Chondrocyte (in vitro differentiated cells): Measurements from ENCODE around the gene SETD7. TPM values are rescaled to one million over a fixed set of nuclear protein-coding genes. Genes with fewer than 3 reads are reported as not detected.
A peak's percentile ranks its signal among the peaks of the same experiment; 100 is the strongest.

Experiments
- DNase-seq: peaks from one replicate; pipeline ENCODE4 v3.0.0; 2021; ENCODE audit warnings: mixed read lengths, low spot score
- H3K27ac Mint-ChIP-seq: one replicate; pipeline ENCODE4 v1.8.0; 2021; ENCODE audit warnings: mild to moderate bottlenecking, moderate library complexity, mixed read lengths; ENCODE audit not compliant: unreplicated experiment
- H3K27me3 Mint-ChIP-seq: 2 replicates; pipeline ENCODE4 v1.8.0; 2021; ENCODE audit warnings: low read depth, mixed read lengths
- H3K36me3 Mint-ChIP-seq: 2 replicates; pipeline ENCODE4 v1.8.0; 2021; ENCODE audit warnings: low read depth, mixed read lengths
- H3K4me1 Mint-ChIP-seq: 2 replicates; pipeline ENCODE4 v1.8.0; 2021; ENCODE audit warnings: low read depth, mild to moderate bottlenecking, mixed read lengths
- H3K4me3 Mint-ChIP-seq: one replicate; pipeline ENCODE4 v1.8.0; 2021; ENCODE audit warnings: mild to moderate bottlenecking, moderate library complexity, mixed read lengths; ENCODE audit not compliant: unreplicated experiment
- H3K9me3 Mint-ChIP-seq: 2 replicates; pipeline ENCODE4 v1.8.0; 2021; ENCODE audit warnings: low read depth, mixed read lengths
- total RNA-seq: library from RNA; stranded (reverse); gene quantifications from 3 replicates; pipeline ENCODE4 v1.2.1, GENCODE V29; 2021
- TF ChIP-seq, protein P1 (sequence below): fragments of 200-600 bp; sonication (generic); IDR thresholded peaks from 2 replicates; pipeline ENCODE4 v1.5.0; 2021; ENCODE audit warnings: antibody characterized with exemption, mild to moderate bottlenecking, moderate library complexity

Gene SETD7
- total RNA-seq, 1 donor from 2014 or later = 56.3 TPM

DNA sequence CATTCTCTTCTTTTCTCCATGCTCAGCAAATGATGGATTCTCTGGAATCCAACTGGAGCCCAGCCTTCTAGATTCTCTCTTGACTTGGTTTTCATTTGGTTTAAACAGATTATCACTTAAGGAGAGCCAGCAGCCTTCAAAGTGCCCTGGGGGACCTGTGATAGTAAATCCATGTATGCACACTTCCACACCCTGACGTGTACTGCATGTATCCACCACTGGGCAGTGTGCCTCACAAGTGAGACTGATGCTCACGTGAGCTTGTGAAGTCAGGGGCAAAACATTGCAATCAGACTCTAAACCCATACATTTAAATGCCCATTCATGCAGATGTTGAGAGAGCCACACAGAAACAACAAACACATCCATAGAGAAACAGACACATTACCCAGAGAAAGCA is 28.0 kb upstream of the SETD7 start:
- Mint-ChIP-seq H3K9me3 (no peaks in the 10 kb centered on the region), H3K27ac (no peak overlapping the region), H3K4me3 (no peak overlapping the region), H3K36me3 (no peaks in the 10 kb centered on the region), H3K4me1 (no peaks in the 10 kb centered on the region), H3K27me3 (peaks cover 2% of the 10 kb centered on the region)
- TF ChIP-seq, protein P1, sequence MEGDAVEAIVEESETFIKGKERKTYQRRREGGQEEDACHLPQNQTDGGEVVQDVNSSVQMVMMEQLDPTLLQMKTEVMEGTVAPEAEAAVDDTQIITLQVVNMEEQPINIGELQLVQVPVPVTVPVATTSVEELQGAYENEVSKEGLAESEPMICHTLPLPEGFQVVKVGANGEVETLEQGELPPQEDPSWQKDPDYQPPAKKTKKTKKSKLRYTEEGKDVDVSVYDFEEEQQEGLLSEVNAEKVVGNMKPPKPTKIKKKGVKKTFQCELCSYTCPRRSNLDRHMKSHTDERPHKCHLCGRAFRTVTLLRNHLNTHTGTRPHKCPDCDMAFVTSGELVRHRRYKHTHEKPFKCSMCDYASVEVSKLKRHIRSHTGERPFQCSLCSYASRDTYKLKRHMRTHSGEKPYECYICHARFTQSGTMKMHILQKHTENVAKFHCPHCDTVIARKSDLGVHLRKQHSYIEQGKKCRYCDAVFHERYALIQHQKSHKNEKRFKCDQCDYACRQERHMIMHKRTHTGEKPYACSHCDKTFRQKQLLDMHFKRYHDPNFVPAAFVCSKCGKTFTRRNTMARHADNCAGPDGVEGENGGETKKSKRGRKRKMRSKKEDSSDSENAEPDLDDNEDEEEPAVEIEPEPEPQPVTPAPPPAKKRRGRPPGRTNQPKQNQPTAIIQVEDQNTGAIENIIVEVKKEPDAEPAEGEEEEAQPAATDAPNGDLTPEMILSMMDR = no peak
- no peak for DNase-seq

DNA sequence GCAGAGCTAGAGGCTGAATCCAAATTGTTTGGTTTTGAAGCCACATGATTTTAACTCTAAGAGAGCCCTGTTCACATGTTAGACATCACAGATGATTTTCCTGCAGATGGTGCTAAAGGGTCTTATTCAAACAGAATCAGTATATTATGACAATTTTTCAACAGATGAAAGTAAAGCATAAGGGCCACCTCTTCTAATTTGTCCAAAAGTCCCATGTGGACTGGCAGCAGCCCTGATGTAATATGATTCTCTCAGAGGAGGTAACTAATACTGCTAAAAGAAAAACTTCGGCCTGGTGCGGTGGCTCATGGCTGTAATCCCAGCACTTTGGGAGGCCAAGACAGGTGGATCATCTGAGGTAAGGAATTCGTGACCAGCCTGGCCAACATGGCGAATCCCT is 26.0 kb upstream of the SETD7 start:
- no peaks in the 10 kb centered on the region for H3K4me1 Mint-ChIP-seq
- TF ChIP-seq, protein P1 = peak; percentile 68
- no peak for DNase-seq
- no peaks in the 10 kb centered on the region for H3K36me3 Mint-ChIP-seq
- no peak overlapping the region for H3K4me3 Mint-ChIP-seq
- peaks cover 2% of the 10 kb centered on the region for H3K27me3 Mint-ChIP-seq
- H3K9me3 Mint-ChIP-seq = no peaks in the 10 kb centered on the region
- H3K27ac Mint-ChIP-seq = no peak overlapping the region

DNA sequence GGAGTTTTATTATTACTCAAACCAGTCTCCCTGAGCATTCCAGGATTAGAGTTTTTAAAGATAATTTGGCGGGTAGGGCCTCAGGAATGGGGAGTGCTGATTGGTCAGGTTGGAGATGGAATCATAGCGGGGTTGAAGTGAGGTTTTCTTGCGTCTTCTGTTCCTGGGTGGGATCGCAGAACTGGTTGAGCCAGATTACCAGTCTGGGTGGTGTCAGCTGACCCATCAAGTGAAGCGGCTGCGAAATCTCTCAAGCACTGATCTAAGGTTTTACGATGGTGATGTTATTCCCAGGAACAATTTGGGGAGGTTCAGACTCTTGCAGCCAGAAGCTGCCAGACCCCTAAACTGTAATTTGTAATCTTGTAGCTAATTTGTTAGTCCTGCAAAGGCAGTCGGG is 25.1 kb upstream of the SETD7 start:
- no peak for DNase-seq
- Mint-ChIP-seq H3K9me3 (no peaks in the 10 kb centered on the region), H3K4me3 (no peak overlapping the region), H3K4me1 (peaks cover 5% of the 10 kb centered on the region), H3K27me3 (no peaks in the 10 kb centered on the region), H3K27ac (no peak overlapping the region), H3K36me3 (no peaks in the 10 kb centered on the region)
- TF ChIP-seq, protein P1 = no peak

DNA sequence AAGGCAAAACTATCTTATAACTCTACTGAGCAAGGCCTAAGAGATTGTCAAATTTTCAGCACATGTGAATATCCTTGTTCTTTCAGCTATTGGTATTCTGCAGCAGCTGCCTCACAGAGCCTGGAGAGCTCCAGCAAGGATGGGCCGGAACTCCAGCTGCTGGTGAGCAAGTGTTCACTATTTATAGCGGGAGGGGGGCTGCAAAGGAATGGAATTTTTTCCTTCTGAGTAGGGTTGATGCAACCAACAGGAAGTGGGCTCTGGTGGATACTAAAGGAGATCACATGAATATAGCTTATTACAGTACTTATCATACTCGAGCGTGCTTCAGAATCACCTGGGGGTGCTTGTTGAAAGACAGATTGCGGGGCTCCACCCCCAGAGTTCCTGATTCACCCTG is 20.2 kb upstream of the SETD7 start:
- TF ChIP-seq, protein P1 = no peak
- Mint-ChIP-seq H3K27me3 (no peaks in the 10 kb centered on the region), H3K4me1 (peaks cover 7% of the 10 kb centered on the region), H3K9me3 (no peaks in the 10 kb centered on the region), H3K27ac (no peak overlapping the region), H3K4me3 (no peak overlapping the region), H3K36me3 (no peaks in the 10 kb centered on the region)
- DNase-seq = no peak

DNA sequence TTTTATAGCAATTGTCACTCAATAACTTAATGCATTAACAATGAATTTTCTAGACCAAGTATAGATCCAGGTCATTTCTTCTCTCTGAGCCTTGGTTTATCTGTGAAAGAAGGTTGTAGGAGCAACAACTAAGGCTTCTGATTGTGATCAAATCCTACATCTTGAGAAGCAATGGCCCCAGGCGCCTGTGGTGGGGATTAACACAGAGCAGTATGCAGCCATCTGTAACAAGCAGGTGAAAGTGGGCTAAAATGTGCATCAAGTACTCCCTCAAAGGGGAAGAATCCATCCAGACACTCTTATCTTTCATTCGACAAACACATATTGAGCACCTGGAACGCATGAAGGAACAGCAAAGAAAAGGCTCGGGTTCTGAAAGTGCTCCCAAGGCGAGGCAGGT is 19.1 kb upstream of the SETD7 start:
- Mint-ChIP-seq H3K9me3 (no peaks in the 10 kb centered on the region), H3K27me3 (no peaks in the 10 kb centered on the region), H3K27ac (no peak overlapping the region), H3K36me3 (no peaks in the 10 kb centered on the region), H3K4me1 (peaks cover 7% of the 10 kb centered on the region), H3K4me3 (no peak overlapping the region)
- TF ChIP-seq, protein P1 = no peak
- no peak for DNase-seq
